K562 (cell line): ENCODE data around the gene NLRP6. TPM values are rescaled to one million over a fixed set of nuclear protein-coding genes. Genes with fewer than 3 reads are reported as not detected.

Source experiments
- BRCA1 ChIP-seq, 2 experiments: fragments of 450-650 bp in 1 of 2; sonication (generic) in 1 of 2; formaldehyde crosslinking in 1 of 2; IDR thresholded peaks; 2 replicates each; pipeline versions ENCODE4 v1.5.0 to v1.6.1; 2017 to 2020; ENCODE audit warnings: mild to moderate bottlenecking in 1 of 2, missing genetic modification reagents in 1 of 2
- CC2D1A ChIP-seq: fragments of 450-650 bp; IDR thresholded peaks from 2 replicates; pipeline ENCODE4 v1.6.1; 2017; ENCODE audit warnings: mild to moderate bottlenecking
- MLLT1 ChIP-seq, 2 experiments: fragments of 450-650 bp; IDR thresholded peaks; 2 replicates each; pipeline ENCODE4 v1.6.1; 2016
- MLX ChIP-seq, 2 experiments: fragments of 450-650 bp in 1 of 2; sonication (generic) in 1 of 2; formaldehyde crosslinking; conservative IDR thresholded peaks; 2 replicates each; pipeline versions ENCODE4 v1.4.0 to v1.8.1; 2020 to 2022; ENCODE audit warnings: mild to moderate bottlenecking in 1 of 2, missing genetic modification reagents in 1 of 2
- NFE2 ChIP-seq: IDR thresholded peaks from 2 replicates; pipeline ENCODE4 v1.6.1; 2014; ENCODE audit warnings: antibody characterized with exemption, low read depth
- NR4A1 ChIP-seq, 2 experiments: fragments of 250-450 bp in 1 of 2; fragments of 450-650 bp in 1 of 2; sonication (Bioruptor Pico) in 1 of 2; IDR thresholded peaks; 2 replicates each; pipeline versions ENCODE4 v1.4.0 to v1.6.1; 2016 to 2020; ENCODE audit warnings: mild to moderate bottlenecking in 2 of 2, missing compliant biosample characterization in 1 of 2, missing genetic modification characterization in 1 of 2, moderate library complexity in 1 of 2
- PTTG1 ChIP-seq: fragments of 450-650 bp; IDR thresholded peaks from 2 replicates; pipeline ENCODE4 v1.6.1; 2016; ENCODE audit warnings: low read depth, mild to moderate bottlenecking, missing genetic modification characterization, missing compliant biosample characterization
- SETDB1 ChIP-seq: IDR thresholded peaks from one replicate; pipeline ENCODE4 v1.6.1; 2012; ENCODE audit warnings: low read length, control low read depth, inconsistent platforms
- TCF3 ChIP-seq: sonication (generic); formaldehyde crosslinking; IDR thresholded peaks from 2 replicates; pipeline ENCODE4 v1.4.0; 2020; ENCODE audit warnings: mild to moderate bottlenecking, missing genetic modification reagents
- TFE3 ChIP-seq: fragments of 450-650 bp; formaldehyde crosslinking; IDR thresholded peaks from 2 replicates; pipeline ENCODE4 v1.4.0; 2020; ENCODE audit warnings: mild to moderate bottlenecking, mixed read lengths
- XRCC3 ChIP-seq: fragments of 450-650 bp; IDR thresholded peaks from 2 replicates; pipeline ENCODE4 v1.6.1; 2017; ENCODE audit warnings: mild to moderate bottlenecking, moderate library complexity
- ZNF316 ChIP-seq: fragments of 450-650 bp; IDR thresholded peaks from 2 replicates; pipeline ENCODE4 v1.6.1; 2016
- ZNF512 ChIP-seq: IDR thresholded peaks from 2 replicates; pipeline ENCODE4 v1.6.1; 2016; ENCODE audit warnings: missing genetic modification characterization, missing compliant biosample characterization
- polyA plus RNA-seq, 8 experiments: library from polyadenylated mRNA; depleted of rRNA in 4 of 8; stranded (reverse) in 5 of 8; unstranded in 3 of 8; fragments of >200 nt; fragmentation: Nextera tagmentation in 2 of 8; fragmentation: Illumina TruSeq in 1 of 8; extraction: Ambion mirVana in 2 of 8; extraction: Trizol in 1 of 8; gene quantifications; 2 replicates each; pipeline versions ENCODE4 v1.2.1 to v1.2.3, GENCODE V29; 2011 to 2014; ENCODE audit warnings: inconsistent platforms in 1 of 8, missing spikeins in 1 of 8
- total RNA-seq, 7 experiments: library from RNA; depleted of rRNA in 6 of 7; stranded (reverse); fragments of >200 nt in 6 of 7; fragmentation: Illumina TruSeq in 2 of 7; extraction: Trizol in 2 of 7; gene quantifications; 2 replicates each; pipeline versions ENCODE4 v1.2.1 to v1.2.3, GENCODE V29; 2011 to 2021; ENCODE audit warnings: low replicate concordance in 1 of 7
- TF ChIP-seq, protein P1 (sequence below): fragments of 250-450 bp; sonication (Bioruptor Pico); IDR thresholded peaks from 2 replicates; pipeline ENCODE4 v1.4.0; 2020; ENCODE audit warnings: mild to moderate bottlenecking, moderate library complexity
- TF ChIP-seq, protein P2 (sequence below): fragments of 450-650 bp; formaldehyde crosslinking; IDR thresholded peaks from 2 replicates; pipeline ENCODE4 v1.4.0; 2022; ENCODE audit warnings: mild to moderate bottlenecking, moderate library complexity

Gene NLRP6
- total and polyA plus RNA-seq, 9 of the 15 experiments (the other 6 are each of a cell fraction or from before 2014, with no cell fraction given) = 0.03 to 0.18 (median 0.15) TPM; not detected in 5

- no peak for TF ChIP-seq MLX (CRISPR knock-in tag; conservative IDR thresholded peaks at IDR 0.05)
- TF ChIP-seq, protein P1, sequence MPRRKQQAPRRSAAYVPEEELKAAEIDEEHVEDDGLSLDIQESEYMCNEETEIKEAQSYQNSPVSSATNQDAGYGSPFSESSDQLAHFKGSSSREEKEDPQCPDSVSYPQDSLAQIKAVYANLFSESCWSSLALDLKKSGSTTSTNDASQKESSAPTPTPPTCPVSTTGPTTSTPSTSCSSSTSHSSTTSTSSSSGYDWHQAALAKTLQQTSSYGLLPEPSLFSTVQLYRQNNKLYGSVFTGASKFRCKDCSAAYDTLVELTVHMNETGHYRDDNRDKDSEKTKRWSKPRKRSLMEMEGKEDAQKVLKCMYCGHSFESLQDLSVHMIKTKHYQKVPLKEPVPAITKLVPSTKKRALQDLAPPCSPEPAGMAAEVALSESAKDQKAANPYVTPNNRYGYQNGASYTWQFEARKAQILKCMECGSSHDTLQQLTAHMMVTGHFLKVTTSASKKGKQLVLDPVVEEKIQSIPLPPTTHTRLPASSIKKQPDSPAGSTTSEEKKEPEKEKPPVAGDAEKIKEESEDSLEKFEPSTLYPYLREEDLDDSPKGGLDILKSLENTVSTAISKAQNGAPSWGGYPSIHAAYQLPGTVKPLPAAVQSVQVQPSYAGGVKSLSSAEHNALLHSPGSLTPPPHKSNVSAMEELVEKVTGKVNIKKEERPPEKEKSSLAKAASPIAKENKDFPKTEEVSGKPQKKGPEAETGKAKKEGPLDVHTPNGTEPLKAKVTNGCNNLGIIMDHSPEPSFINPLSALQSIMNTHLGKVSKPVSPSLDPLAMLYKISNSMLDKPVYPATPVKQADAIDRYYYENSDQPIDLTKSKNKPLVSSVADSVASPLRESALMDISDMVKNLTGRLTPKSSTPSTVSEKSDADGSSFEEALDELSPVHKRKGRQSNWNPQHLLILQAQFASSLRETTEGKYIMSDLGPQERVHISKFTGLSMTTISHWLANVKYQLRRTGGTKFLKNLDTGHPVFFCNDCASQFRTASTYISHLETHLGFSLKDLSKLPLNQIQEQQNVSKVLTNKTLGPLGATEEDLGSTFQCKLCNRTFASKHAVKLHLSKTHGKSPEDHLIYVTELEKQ (CRISPR knock-in tag) = no peak
- TF ChIP-seq SETDB1 = no peak
- TF ChIP-seq NR4A1 (CRISPR knock-in tag; IDR thresholded peaks at IDR 0.05) = no peak
- peak; percentile 71 for TF ChIP-seq NR4A1 (tag; IDR thresholded peaks at IDR 0.05)
- peak; percentile 94 for TF ChIP-seq TFE3 (CRISPR knock-in tag)
- no peak for TF ChIP-seq XRCC3
- peak; percentile 12 to 15; a peak in 1 of 4 replicates for TF ChIP-seq MLLT1 (IDR thresholded peaks at IDR 0.05)
- peak; percentile 21; the same call in 1 of the 2 replicates for TF ChIP-seq ZNF316
- no peak for TF ChIP-seq CC2D1A
- TF ChIP-seq, protein P2, sequence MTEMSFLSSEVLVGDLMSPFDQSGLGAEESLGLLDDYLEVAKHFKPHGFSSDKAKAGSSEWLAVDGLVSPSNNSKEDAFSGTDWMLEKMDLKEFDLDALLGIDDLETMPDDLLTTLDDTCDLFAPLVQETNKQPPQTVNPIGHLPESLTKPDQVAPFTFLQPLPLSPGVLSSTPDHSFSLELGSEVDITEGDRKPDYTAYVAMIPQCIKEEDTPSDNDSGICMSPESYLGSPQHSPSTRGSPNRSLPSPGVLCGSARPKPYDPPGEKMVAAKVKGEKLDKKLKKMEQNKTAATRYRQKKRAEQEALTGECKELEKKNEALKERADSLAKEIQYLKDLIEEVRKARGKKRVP (CRISPR knock-in tag) = peak; percentile 96
- no peak for TF ChIP-seq NFE2
- TF ChIP-seq PTTG1 = no peak
- no peak for TF ChIP-seq BRCA1 (IDR thresholded peaks at IDR 0.05)
- TF ChIP-seq BRCA1 (CRISPR knock-in tag; IDR thresholded peaks at IDR 0.05) = no peak
- no peak for TF ChIP-seq TCF3 (CRISPR knock-in tag)
- TF ChIP-seq ZNF512 (tag) = no peak
Observed at GRCh38 chr11:269146-269890, 8.9 kb upstream of the NLRP6 start (continued).
